HFFc6 (cell line): Measurements from ENCODE around the gene FGR. TPM values are rescaled to one million over a fixed set of nuclear protein-coding genes. Genes with fewer than 3 reads are reported as not detected.

Experiments used
- DNase-seq: peaks from one replicate; pipeline ENCODE4 v3.0.0-alpha.2; 2018
- H3K27ac Mint-ChIP-seq: 2 replicates; pipeline ENCODE4 v1.8.0; 2020; ENCODE audit warnings: mild to moderate bottlenecking, mixed read lengths
- H3K27me3 Mint-ChIP-seq: 2 replicates; pipeline ENCODE4 v1.8.0; 2021; ENCODE audit warnings: mild to moderate bottlenecking, moderate library complexity, mixed read lengths; ENCODE audit not compliant: insufficient read depth
- H3K36me3 Mint-ChIP-seq: 2 replicates; pipeline ENCODE4 v1.8.0; 2021; ENCODE audit warnings: low read depth, mixed read lengths
- H3K4me1 Mint-ChIP-seq: 2 replicates; pipeline ENCODE4 v1.8.0; 2020; ENCODE audit warnings: low read depth, mixed read lengths
- H3K4me3 Mint-ChIP-seq: 2 replicates; pipeline ENCODE4 v1.8.0; 2020; ENCODE audit warnings: mild to moderate bottlenecking, moderate library complexity, mixed read lengths
- H3K9me3 Mint-ChIP-seq: 2 replicates; pipeline ENCODE4 v1.8.0; 2020; ENCODE audit warnings: mild to moderate bottlenecking, mixed read lengths
- CTCF ChIP-seq: fragments of 200-600 bp; sonication (generic); IDR thresholded peaks from 2 replicates; pipeline ENCODE4 v1.5.0; 2021; ENCODE audit warnings: antibody characterized with exemption, mild to moderate bottlenecking
- total RNA-seq, 6 experiments: library from RNA; stranded (reverse); fragmentation: NEBNext Ultra II Directional; extraction: Animal tissue kit (Norgen Biotek cat#: 25700); gene quantifications; 2 replicates in 1 of 6; 3 replicates in 5 of 6; pipeline ENCODE4 v1.2.3, GENCODE V29; 2021

FGR gene
- total RNA-seq, 6 experiments from 2014 or later = not detected

DNA sequence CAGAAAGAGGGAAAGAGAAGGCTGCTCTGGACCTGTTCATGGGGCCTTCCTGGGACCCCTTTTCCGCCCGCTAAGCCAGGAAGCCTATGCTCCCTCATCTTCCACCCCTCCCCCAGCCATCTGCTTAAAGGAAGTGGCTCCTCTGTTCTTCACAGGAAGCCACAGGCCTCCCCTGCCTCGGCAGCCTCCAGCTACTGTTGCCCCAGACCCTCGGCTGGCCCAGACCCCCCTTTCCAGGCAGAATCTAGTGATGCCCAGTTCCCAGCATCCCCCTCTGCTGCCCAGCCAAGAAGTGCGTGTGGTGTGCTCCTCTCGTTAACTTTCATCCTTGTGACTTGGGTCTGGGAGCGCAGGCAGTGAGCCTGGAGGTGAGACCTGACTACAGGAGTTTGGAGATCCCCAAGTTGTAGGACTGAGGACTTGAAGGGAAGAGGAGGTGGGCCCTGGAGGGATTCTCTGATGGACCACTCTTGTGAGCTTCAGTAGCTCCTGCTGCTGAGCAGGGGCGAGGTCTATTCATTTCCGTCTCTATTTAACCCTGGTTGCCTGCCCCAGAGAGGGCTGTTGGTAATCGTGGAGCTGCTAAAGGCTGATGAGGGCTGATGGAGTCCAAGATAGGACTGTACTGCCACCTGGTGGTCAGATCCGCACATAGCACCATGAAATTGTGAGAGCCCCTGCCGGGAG lies 27.9 kb upstream of the FGR start:
- no peaks in the 10 kb centered on the region; the same call in 1 of the 2 replicates for H3K27me3 Mint-ChIP-seq

GRCh38 chr1:27662261-27662660 lies 27.3 kb upstream of the FGR start:
- no peaks in the 10 kb centered on the region for H3K9me3 Mint-ChIP-seq
- 0 out of 2 replicates have a peak overlapping the region, but pooled peaks have one; percentile 73 for H3K27ac Mint-ChIP-seq
- H3K27me3 Mint-ChIP-seq = no peaks in the 10 kb centered on the region; the same call in 1 of the 2 replicates
- no peak for DNase-seq
- TF ChIP-seq CTCF = no peak
- no peaks in the 10 kb centered on the region for H3K36me3 Mint-ChIP-seq
- H3K4me3 Mint-ChIP-seq = no peak overlapping the region
- peaks cover 39% of the 10 kb centered on the region for H3K4me1 Mint-ChIP-seq

More for the DNA sequence above, 27.9 kb upstream of the FGR start:
- peak; percentile 98 for TF ChIP-seq CTCF
- H3K36me3 Mint-ChIP-seq = no peaks in the 10 kb centered on the region
- no peaks in the 10 kb centered on the region for H3K9me3 Mint-ChIP-seq
- peaks cover 44% of the 10 kb centered on the region for H3K4me1 Mint-ChIP-seq
- H3K4me3 Mint-ChIP-seq = no peak overlapping the region
- peak overlapping the region; percentile 73 for H3K27ac Mint-ChIP-seq
- peak; percentile 62 for DNase-seq

- peaks cover 35% of the 10 kb centered on the region for H3K4me1 Mint-ChIP-seq
- no peak overlapping the region for H3K4me3 Mint-ChIP-seq
- no peak for DNase-seq
- H3K9me3 Mint-ChIP-seq = no peaks in the 10 kb centered on the region
- H3K27ac Mint-ChIP-seq = no peak overlapping the region
- no peaks in the 10 kb centered on the region; the same call in 1 of the 2 replicates for H3K27me3 Mint-ChIP-seq
- no peaks in the 10 kb centered on the region for H3K36me3 Mint-ChIP-seq
- TF ChIP-seq CTCF = no peak
Measured at GRCh38 chr1:27661412-27662075, 26.6 kb upstream of the FGR start.

DNA sequence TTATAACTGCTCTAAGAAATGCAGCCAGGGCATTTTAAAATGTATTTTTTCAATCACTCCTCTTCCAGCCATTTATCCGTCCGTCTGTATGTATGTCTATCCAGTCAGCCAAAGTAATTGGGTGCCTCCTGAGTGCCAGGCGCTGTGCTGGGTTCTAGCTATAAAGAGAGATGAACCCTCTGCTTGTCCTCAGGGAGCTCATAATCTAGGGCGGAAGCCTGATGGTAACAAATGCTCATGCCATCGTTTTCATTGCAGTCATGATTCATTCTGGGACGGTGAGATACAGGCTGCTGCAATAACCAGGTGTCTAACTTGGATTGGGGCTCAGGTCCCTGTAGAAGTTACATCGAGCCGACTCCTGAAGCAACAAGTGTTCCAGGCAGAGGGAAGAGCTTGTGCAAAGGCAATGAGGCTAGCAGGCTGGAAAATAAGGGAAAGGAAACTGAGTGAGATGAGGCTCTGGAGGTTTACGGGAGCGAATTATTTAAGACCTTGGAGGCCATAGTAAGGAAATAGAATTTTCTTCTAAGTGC lies 25.4 kb upstream of the FGR start:
- Mint-ChIP-seq H3K27ac (peak overlapping the region; percentile 94), H3K9me3 (no peaks in the 10 kb centered on the region), H3K36me3 (no peaks in the 10 kb centered on the region), H3K4me1 (peaks cover 46% of the 10 kb centered on the region), H3K4me3 (peak overlapping the region; percentile 83), H3K27me3 (no peaks in the 10 kb centered on the region; the same call in 1 of the 2 replicates)
- DNase-seq = no peak
- TF ChIP-seq CTCF = no peak

DNA sequence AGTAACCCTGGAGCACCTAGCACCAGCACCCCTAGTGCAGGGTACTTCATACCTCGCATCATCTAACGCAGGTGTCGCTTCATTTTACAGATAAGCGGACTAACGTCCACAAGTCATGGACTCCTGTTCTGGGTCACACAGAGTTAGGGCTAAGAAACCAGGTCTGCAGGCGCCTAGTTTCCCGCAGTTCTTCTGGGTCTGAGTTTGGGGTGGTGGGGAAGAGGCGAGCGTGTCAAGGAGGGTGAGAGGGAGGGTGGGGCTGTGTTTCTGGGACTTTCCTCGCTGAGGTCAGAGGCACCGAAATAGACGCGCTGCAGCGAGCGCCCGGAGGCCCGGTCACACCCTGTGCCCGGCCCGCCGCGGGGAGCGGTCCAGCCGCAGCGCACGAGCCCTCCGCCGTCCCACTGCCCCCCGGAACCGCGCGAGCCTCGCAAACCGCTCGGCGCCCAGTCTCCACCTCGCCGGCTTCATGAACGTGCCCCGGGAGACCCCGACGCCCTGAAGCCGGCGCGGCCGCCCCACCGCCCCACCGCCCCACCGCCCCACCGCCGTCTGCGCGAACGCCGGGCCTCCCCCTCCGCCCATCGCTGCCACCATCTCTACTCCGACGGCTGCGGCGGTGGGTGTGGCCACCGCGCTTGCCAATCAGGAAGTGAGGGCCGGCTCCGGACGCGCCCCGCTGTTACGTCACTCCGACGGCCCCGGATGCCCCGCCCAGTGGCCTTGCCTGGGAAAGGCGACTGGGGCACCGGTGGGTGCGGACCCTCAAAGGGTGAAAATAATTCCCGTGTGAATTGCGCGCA lies 24.7 kb upstream of the FGR start:
- no peaks in the 10 kb centered on the region for H3K9me3 Mint-ChIP-seq
- no peaks in the 10 kb centered on the region for H3K36me3 Mint-ChIP-seq
- peak overlapping the region; percentile 94 for H3K27ac Mint-ChIP-seq
- H3K4me1 Mint-ChIP-seq = peaks cover 53% of the 10 kb centered on the region
- TF ChIP-seq CTCF = 0 out of 2 replicates have a peak, but pooled peaks have one; percentile 4
- no peaks in the 10 kb centered on the region; the same call in 1 of the 2 replicates for H3K27me3 Mint-ChIP-seq
- peak overlapping the region; percentile 83 for H3K4me3 Mint-ChIP-seq
- peak; percentile 69 for DNase-seq
